GM18858 (cell line): Measurements from ENCODE around the gene TRPM5.

Source experiments
- ATAC-seq: cut with Tn5 transposase; IDR thresholded peaks from one replicate; pipeline ENCODE4 v1.9.1; 2021; ENCODE audit not compliant: unreplicated experiment

The TRPM5 gene

GRCh38 chr11:2440646-2441045 lies 3.7 kb downstream of the TRPM5 start:
- ATAC-seq: no peak

GRCh38 chr11:2439820-2440219 lies 4.5 kb downstream of the TRPM5 start:
- ATAC-seq: no peak

- ATAC-seq: no peak
Measured at GRCh38 chr11:2437516-2437915, 6.8 kb downstream of the TRPM5 start.

GRCh38 chr11:2436521-2437031 lies 7.7 kb downstream of the TRPM5 start:
- no peak for ATAC-seq

- no peak for ATAC-seq
Measured at GRCh38 chr11:2436013-2436520, 8.2 kb downstream of the TRPM5 start.

GRCh38 chr11:2435288-2436012 lies 8.9 kb downstream of the TRPM5 start:
- no peak for ATAC-seq

GRCh38 chr11:2434506-2435255 lies 9.6 kb downstream of the TRPM5 start:
- no peak for ATAC-seq

GRCh38 chr11:2434008-2434407 lies 10.3 kb downstream of the TRPM5 start:
- ATAC-seq: no peak

GRCh38 chr11:2433106-2433925 lies 11.0 kb downstream of the TRPM5 start:
- ATAC-seq: no peak

- no peak for ATAC-seq
Measured at GRCh38 chr11:2432628-2433071, 11.7 kb downstream of the TRPM5 start.

- no peak for ATAC-seq
Measured at GRCh38 chr11:2432171-2432621, 12.1 kb downstream of the TRPM5 start.

GRCh38 chr11:2431395-2431794 lies 12.9 kb downstream of the TRPM5 start:
- ATAC-seq: no peak

GRCh38 chr11:2428322-2428795 lies 16.0 kb downstream of the TRPM5 start:
- ATAC-seq: no peak

GRCh38 chr11:2427721-2428321 lies 16.5 kb downstream of the TRPM5 start:
- ATAC-seq: no peak

GRCh38 chr11:2426826-2427521 lies 17.3 kb downstream of the TRPM5 start:
- no peak for ATAC-seq

GRCh38 chr11:2426221-2426620 lies 18.1 kb downstream of the TRPM5 start:
- no peak for ATAC-seq

GRCh38 chr11:2425506-2425905 lies 18.8 kb downstream of the TRPM5 start:
- no peak for ATAC-seq

- no peak for ATAC-seq
Measured at GRCh38 chr11:2424811-2425495, 19.4 kb downstream of the TRPM5 start.
